ENCODE measurements around the gene RIOX2. TPM values are rescaled to one million over a fixed set of nuclear protein-coding genes. Genes with fewer than 3 reads are reported as not detected.
A peak's percentile ranks its signal among the peaks of the same experiment; 100 is the strongest.
"Not testable (repeated sequence)": the region's sequence is repeated elsewhere in the genome, so short reads cannot be mapped to it uniquely, and the experiment has no call there.

RIOX2 gene
- total and polyA plus RNA-seq, 2 of the 13 experiments (the other 11 are each of a cell fraction or from before 2014, with no cell fraction given) = 19.9 to 43.3 TPM

- BruUV-seq (replicated peaks) = TSS peak; percentile 77
- WGBS (ENCODE audit: low lambda C conversion rate) = 60% methylated on average over 4 of the region's 4 CpGs
- H3K4me3 ChIP-seq (replicated peaks in 1 of 3; ENCODE audit: insufficient read depth in 1 of 3, low read depth in 2 of 3, low read length in 3 of 3) = 0 out of 6 replicates have a peak overlapping the region, but pooled peaks of 1 of the 3 experiments have one; percentile 33
- H4K20me1 ChIP-seq (ENCODE audit: insufficient read depth, low read length); H3K27me3 ChIP-seq (ENCODE audit: control insufficient read depth in 1 of 2, insufficient read depth in 2 of 2, low read length in 2 of 2); H3K36me3 ChIP-seq (replicated peaks in 1 of 2; ENCODE audit: control insufficient read depth in 1 of 2, insufficient read depth in 2 of 2, low read length in 2 of 2); H3K79me2 ChIP-seq (ENCODE audit: insufficient read depth, low read length); DNase-seq (ENCODE audit: low spot score); CTCF ChIA-PET (ENCODE audit: low intra/inter-chr PET ratio, low total read pairs); FAIRE-seq; H3K9me3 ChIP-seq (ENCODE audit: low read length); ATAC-seq; H3K9ac ChIP-seq (ENCODE audit: insufficient read depth, low read depth, low read length); H2AFZ ChIP-seq (ENCODE audit: low read length): not testable (repeated sequence)
- peak overlapping the region; percentile 92 for H3K27ac ChIP-seq (ENCODE audit: extremely low read length, insufficient read depth, low read length)
- H3K4me1 ChIP-seq (ENCODE audit: insufficient read depth, low read length) = peaks cover 69% of the 10 kb centered on the region
- H3K4me2 ChIP-seq (ENCODE audit: low read depth, low read length) = peak overlapping the region; percentile 65; the same call in 1 of the 2 replicates
- in situ Hi-C loops (cut with HindIII; ENCODE audit: extremely low pct_ligation_motif_present, low pct_unique_long_range_greater_than_20kb) = loop anchor here (5.0 kb wide), 1 partner anchor 39 kb away; the partner anchor contains the start of gene RIOX2
- TF ChIP-seq CHD4 (IDR thresholded peaks at IDR 0.05; ENCODE audit: borderline replicate concordance, low read length) = peak; percentile 93; the same call in 1 of the 2 replicates
- 0 out of 2 replicates have a peak, but pooled peaks have one; percentile 14 for TF ChIP-seq ZNF460 (CRISPR knock-in tag; IDR thresholded peaks at IDR 0.05; ENCODE audit: borderline replicate concordance)
- peak; percentile 85; the same call in 1 of the 2 replicates for TF ChIP-seq ZMYM2 (CRISPR knock-in tag; IDR thresholded peaks at IDR 0.05)
- TF ChIP-seq GABPB1 (CRISPR knock-in tag; IDR thresholded peaks at IDR 0.05) = peak; percentile 7; the same call in 1 of the 2 replicates
- TF ChIP-seq NCOA1 (CRISPR knock-in tag; IDR thresholded peaks at IDR 0.05) = 0 out of 2 replicates have a peak, but pooled peaks have one; percentile 12
- TF ChIP-seq ZNF12 (CRISPR knock-in tag; IDR thresholded peaks at IDR 0.05) = peak; percentile 98
- POLR2A ChIA-PET = interaction anchor here (1.1 to 2.6 kb wide), 3 partner anchors 11 to 40 kb away, joined by 3 to 17 read pairs (median 9); no protein-coding TSS in a partner anchor
- intact Hi-C loops (cut with micrococcal nuclease; ENCODE audit: unreplicated experiment) = loop anchor here (1.0 to 5.0 kb wide), 4 partner anchors 17 to 189 kb away; partner anchors contain the start of genes CRYBG3 and RIOX2
Observed at GRCh38 chr3:98010883-98011449, 38.7 kb upstream of the RIOX2 start.

All from HepG2 (cell line).